GM18858 (cell line): ENCODE data around the gene NLGN1.
A peak's percentile ranks its signal among the peaks of the same experiment; 100 is the strongest.

ENCODE experiments used
- ATAC-seq: cut with Tn5 transposase; IDR thresholded peaks from one replicate; pipeline ENCODE4 v1.9.1; 2021; ENCODE audit not compliant: unreplicated experiment

NLGN1 gene

GRCh38 chr3:174132421-174133042, 735.0 kb downstream of the NLGN1 start:
- no peak for ATAC-seq

- no peak for ATAC-seq
Measured at GRCh38 chr3:174146008-174146407, 748.5 kb downstream of the NLGN1 start.

- no peak for ATAC-seq
Measured at GRCh38 chr3:174147798-174148197, 750.3 kb downstream of the NLGN1 start.

- no peak for ATAC-seq
Measured at GRCh38 chr3:174153871-174154270, 756.3 kb downstream of the NLGN1 start.

GRCh38 chr3:174156200-174156599, 758.7 kb downstream of the NLGN1 start:
- ATAC-seq, result no peak

- ATAC-seq, result no peak
Measured at GRCh38 chr3:174158674-174159073, 761.1 kb downstream of the NLGN1 start.

GRCh38 chr3:174159604-174160003, 762.1 kb downstream of the NLGN1 start:
- no peak for ATAC-seq

- no peak for ATAC-seq
Measured at GRCh38 chr3:174162550-174162949, 765.0 kb downstream of the NLGN1 start.

- no peak for ATAC-seq
Measured at GRCh38 chr3:174168026-174168425, 770.5 kb downstream of the NLGN1 start.

GRCh38 chr3:174168538-174169254, 771.2 kb downstream of the NLGN1 start:
- ATAC-seq, result no peak

GRCh38 chr3:174169736-174170135, 772.2 kb downstream of the NLGN1 start:
- no peak for ATAC-seq

GRCh38 chr3:174170248-174170647, 772.7 kb downstream of the NLGN1 start:
- no peak for ATAC-seq

- no peak for ATAC-seq
Measured at GRCh38 chr3:174186377-174186989, 788.9 kb downstream of the NLGN1 start.

GRCh38 chr3:174191380-174191779, 793.8 kb downstream of the NLGN1 start:
- peak; percentile 78 for ATAC-seq

GRCh38 chr3:174191895-174192294, 794.4 kb downstream of the NLGN1 start:
- ATAC-seq, result no peak

- ATAC-seq, result no peak
Measured at GRCh38 chr3:174192471-174192870, 794.9 kb downstream of the NLGN1 start.

- ATAC-seq, result no peak
Measured at GRCh38 chr3:174193604-174194003, 796.1 kb downstream of the NLGN1 start.

- ATAC-seq, result no peak
Measured at GRCh38 chr3:174197416-174197815, 799.9 kb downstream of the NLGN1 start.

GRCh38 chr3:174198199-174198598, 800.7 kb downstream of the NLGN1 start:
- no peak for ATAC-seq

- ATAC-seq, result no peak
Measured at GRCh38 chr3:174199696-174200095, 802.2 kb downstream of the NLGN1 start.

GRCh38 chr3:174202116-174202515, 804.6 kb downstream of the NLGN1 start:
- ATAC-seq, result no peak

GRCh38 chr3:174202561-174202960, 805.0 kb downstream of the NLGN1 start:
- no peak for ATAC-seq
